ENCODE data around the gene INPP5F. TPM values are rescaled to one million over a fixed set of nuclear protein-coding genes. Genes with fewer than 3 reads are reported as not detected.

INPP5F gene
- total and polyA plus RNA-seq, 2 experiments from 2014 or later, result 8.5 to 10.9 TPM

- H3K27ac ChIP-seq, result no peak overlapping the region
- H3K4me1 ChIP-seq (ENCODE audit: insufficient read depth), result peaks cover 8% of the 10 kb centered on the region
- no peak for DNase-seq
- H3K27me3 ChIP-seq (replicated peaks; ENCODE audit: insufficient read depth), result no peaks in the 10 kb centered on the region
- no peaks in the 10 kb centered on the region for H3K36me3 ChIP-seq (ENCODE audit: low read depth)
- H3K9ac ChIP-seq, result no peak overlapping the region
- H3K4me2 ChIP-seq (ENCODE audit: unreplicated experiment), result no peak overlapping the region
- no peaks in the 10 kb centered on the region for H3F3A ChIP-seq (ENCODE audit: insufficient read depth)
- H2AFZ ChIP-seq, result no peak overlapping the region
- H3K9me3 ChIP-seq (ENCODE audit: low read depth), result no peaks in the 10 kb centered on the region
- no peaks in the 10 kb centered on the region for H3K79me2 ChIP-seq (ENCODE audit: insufficient read depth)
- TF ChIP-seq EZH2phosphoT487 (IDR thresholded peaks at IDR 0.05; ENCODE audit: insufficient read depth, low read depth), result no peak
- TF ChIP-seq EZH2 (IDR thresholded peaks at IDR 0.05; ENCODE audit: insufficient read depth, poor library complexity, severe bottlenecking), result no peak
- no peaks in the 10 kb centered on the region for H3K9me2 ChIP-seq (ENCODE audit: insufficient read depth)
- in situ Hi-C loops (cut with MboI), result no loop called here
- 92 to 99% methylated on average over 4 to 6 of the region's 6 CpGs for WGBS, 2 experiments (ENCODE audit: low coverage in 1 of 2, low lambda C conversion rate in 2 of 2, missing lambda C conversion rate in 2 of 2)
- no peak overlapping the region for H3K4me3 ChIP-seq
- H4K20me1 ChIP-seq (ENCODE audit: insufficient read depth), result no peaks in the 10 kb centered on the region
Measured at GRCh38 chr10:119796039-119796438, 70.2 kb downstream of the INPP5F start.

- in situ Hi-C loops (cut with MboI), result no loop called here
- Histone ChIP-seq H4K20me1 (ENCODE audit: insufficient read depth) (no peaks in the 10 kb centered on the region), H2AFZ (no peak overlapping the region), H3K4me2 (ENCODE audit: unreplicated experiment) (no peak overlapping the region), H3K4me3 (no peak overlapping the region), H3K27ac (no peak overlapping the region), H3F3A (ENCODE audit: insufficient read depth) (peaks cover 14% of the 10 kb centered on the region; the same call in 1 of the 2 replicates), H3K4me1 (ENCODE audit: insufficient read depth) (peaks cover 27% of the 10 kb centered on the region), H3K79me2 (ENCODE audit: insufficient read depth) (no peaks in the 10 kb centered on the region), H3K9ac (no peak overlapping the region), H3K9me3 (ENCODE audit: low read depth) (no peaks in the 10 kb centered on the region), H3K36me3 (ENCODE audit: low read depth) (no peaks in the 10 kb centered on the region), H3K9me2 (ENCODE audit: insufficient read depth) (no peaks in the 10 kb centered on the region), H3K27me3 (replicated peaks; ENCODE audit: insufficient read depth) (no peaks in the 10 kb centered on the region)
- no peak for DNase-seq
- 96 to 97% methylated on average over 2 of the region's 2 CpGs for WGBS, 2 experiments (ENCODE audit: low coverage in 1 of 2, low lambda C conversion rate in 2 of 2, missing lambda C conversion rate in 2 of 2)
- TF ChIP-seq EZH2phosphoT487 (IDR thresholded peaks at IDR 0.05; ENCODE audit: insufficient read depth, low read depth) (no peak), EZH2 (IDR thresholded peaks at IDR 0.05; ENCODE audit: insufficient read depth, poor library complexity, severe bottlenecking) (no peak)
Measured at GRCh38 chr10:119801176-119801575, 75.3 kb downstream of the INPP5F start.

DNA sequence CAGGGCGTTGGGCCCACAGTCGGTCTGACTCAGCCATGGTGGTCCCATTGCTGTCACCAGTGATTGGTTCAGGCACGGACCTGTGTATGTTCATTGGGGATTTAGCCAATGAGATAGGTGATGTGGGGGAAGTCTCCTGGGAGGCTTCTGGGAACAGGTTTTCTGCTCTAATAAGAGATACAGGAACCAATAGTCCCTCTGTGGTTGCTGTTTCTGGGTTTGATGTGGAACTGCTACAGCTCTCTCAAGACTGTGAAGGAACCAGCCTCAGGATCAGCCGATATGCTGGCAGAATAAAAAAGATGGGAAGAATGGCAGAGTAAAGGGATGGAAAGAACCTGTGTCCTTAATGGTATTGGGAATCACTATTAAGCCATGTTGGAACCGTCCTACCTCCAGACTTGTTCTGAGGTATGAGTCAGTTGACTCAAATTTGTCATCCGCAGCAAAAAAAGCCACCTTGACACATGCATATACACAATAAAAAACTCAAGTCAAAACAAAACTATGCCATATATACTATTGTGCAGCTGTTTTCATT lies 76.2 kb downstream of the INPP5F start:
- no peak for TF ChIP-seq EZH2 (IDR thresholded peaks at IDR 0.05; ENCODE audit: insufficient read depth, poor library complexity, severe bottlenecking)
- no peak for TF ChIP-seq EZH2phosphoT487 (IDR thresholded peaks at IDR 0.05; ENCODE audit: insufficient read depth, low read depth)

GRCh38 chr10:119803264-119803663 lies 77.4 kb downstream of the INPP5F start:
- Histone ChIP-seq H3K9me2 (ENCODE audit: insufficient read depth) (no peaks in the 10 kb centered on the region), H3K4me1 (ENCODE audit: insufficient read depth) (peaks cover 38% of the 10 kb centered on the region), H3K4me2 (ENCODE audit: unreplicated experiment) (peak overlapping the region; percentile 56), H3K27ac (no peak overlapping the region), H3F3A (ENCODE audit: insufficient read depth) (peaks cover 20% of the 10 kb centered on the region), H4K20me1 (ENCODE audit: insufficient read depth) (no peaks in the 10 kb centered on the region), H3K27me3 (replicated peaks; ENCODE audit: insufficient read depth) (no peaks in the 10 kb centered on the region), H3K9ac (no peak overlapping the region), H3K79me2 (ENCODE audit: insufficient read depth) (no peaks in the 10 kb centered on the region), H2AFZ (no peak overlapping the region), H3K9me3 (ENCODE audit: low read depth) (no peaks in the 10 kb centered on the region), H3K4me3 (peak overlapping the region; percentile 32), H3K36me3 (ENCODE audit: low read depth) (no peaks in the 10 kb centered on the region)
- TF ChIP-seq EZH2phosphoT487 (IDR thresholded peaks at IDR 0.05; ENCODE audit: insufficient read depth, low read depth) (no peak), EZH2 (IDR thresholded peaks at IDR 0.05; ENCODE audit: insufficient read depth, poor library complexity, severe bottlenecking) (no peak)
- WGBS, 2 experiments (ENCODE audit: low coverage in 1 of 2, low lambda C conversion rate in 2 of 2, missing lambda C conversion rate in 2 of 2), result 0 to 4% methylated on average over 1 of the region's 1 CpG
- peak; percentile 77 for DNase-seq
- in situ Hi-C loops (cut with MboI), result no loop called here

More for the DNA sequence above, 76.2 kb downstream of the INPP5F start:
- Histone ChIP-seq H3K27ac (no peak overlapping the region), H3K79me2 (ENCODE audit: insufficient read depth) (no peaks in the 10 kb centered on the region), H3K9me3 (ENCODE audit: low read depth) (no peaks in the 10 kb centered on the region), H3K36me3 (ENCODE audit: low read depth) (no peaks in the 10 kb centered on the region), H3K4me2 (ENCODE audit: unreplicated experiment) (no peak overlapping the region), H3K9ac (no peak overlapping the region), H3K27me3 (replicated peaks; ENCODE audit: insufficient read depth) (no peaks in the 10 kb centered on the region), H2AFZ (no peak overlapping the region), H3K9me2 (ENCODE audit: insufficient read depth) (no peaks in the 10 kb centered on the region), H3K4me3 (no peak overlapping the region), H3K4me1 (ENCODE audit: insufficient read depth) (peaks cover 27% of the 10 kb centered on the region), H4K20me1 (ENCODE audit: insufficient read depth) (no peaks in the 10 kb centered on the region), H3F3A (ENCODE audit: insufficient read depth) (peaks cover 14% of the 10 kb centered on the region; the same call in 1 of the 2 replicates)
- WGBS, 2 experiments (ENCODE audit: low coverage in 1 of 2, low lambda C conversion rate in 2 of 2, missing lambda C conversion rate in 2 of 2), result 88 to 90% methylated on average over 6 of the region's 6 CpGs
- DNase-seq, result peak; percentile 14
- in situ Hi-C loops (cut with MboI), result no loop called here
